Loucy (cell line): ENCODE measurements around the gene SV2A.
A peak's percentile ranks its signal among the peaks of the same experiment; 100 is the strongest.

Source experiments
- H2AFZ ChIP-seq: fragments of 200-600 bp; sonication (generic); 2 replicates; pipeline ENCODE4 v1.6.0; 2016; ENCODE audit warnings: antibody characterized with exemption, mild to moderate bottlenecking, low read length, moderate library complexity
- H3F3A ChIP-seq: fragments of 200-600 bp; 2 replicates; pipeline ENCODE4 v1.6.0; 2016; ENCODE audit warnings: antibody characterized with exemption, low read depth, mild to moderate bottlenecking
- H3K27me3 ChIP-seq: fragments of 200-600 bp; sonication (generic); 2 replicates; pipeline ENCODE4 v1.6.1; 2014; ENCODE audit warnings: low read length, mild to moderate bottlenecking; ENCODE audit not compliant: insufficient read depth, poor library complexity, severe bottlenecking
- H3K36me3 ChIP-seq: fragments of 200-600 bp; sonication (generic); 2 replicates; pipeline ENCODE4 v1.6.1; 2016; ENCODE audit warnings: low read length; ENCODE audit not compliant: insufficient read depth
- H3K4me1 ChIP-seq: fragments of 200-600 bp; sonication (generic); 2 replicates; pipeline ENCODE4 v1.5.1; 2014; ENCODE audit warnings: low read length, mild to moderate bottlenecking; ENCODE audit not compliant: insufficient read depth, poor library complexity, severe bottlenecking
- H3K4me2 ChIP-seq: fragments of 200-600 bp; sonication (generic); 2 replicates; pipeline ENCODE4 v1.6.0; 2014; ENCODE audit warnings: antibody characterized with exemption, low read length, low read depth, mild to moderate bottlenecking; ENCODE audit not compliant: poor library complexity, severe bottlenecking
- H3K4me3 ChIP-seq: fragments of 200-600 bp; sonication (generic); 2 replicates; pipeline ENCODE4 v1.5.1; 2014; ENCODE audit warnings: low read length, mild to moderate bottlenecking, mixed read lengths; ENCODE audit not compliant: poor library complexity, severe bottlenecking
- H3K79me2 ChIP-seq: fragments of 200-600 bp; sonication (generic); 2 replicates; pipeline ENCODE4 v1.6.1; 2014; ENCODE audit warnings: low read length; ENCODE audit not compliant: insufficient read depth
- H3K9ac ChIP-seq: fragments of 200-600 bp; sonication (generic); 2 replicates; pipeline ENCODE4 v1.6.0; 2014; ENCODE audit warnings: mild to moderate bottlenecking, low read depth, low read length, moderate library complexity; ENCODE audit not compliant: poor library complexity, severe bottlenecking
- H3K9me2 ChIP-seq: fragments of 200-600 bp; sonication (generic); replicated peaks from 2 replicates; pipeline ENCODE4 v1.6.1; 2016; ENCODE audit warnings: low read depth, low read length, mixed read lengths
- H3K9me3 ChIP-seq: fragments of 200-600 bp; sonication (generic); 2 replicates; pipeline ENCODE4 v1.6.1; 2014; ENCODE audit warnings: mild to moderate bottlenecking, antibody characterized with exemption, low read length, low read depth; ENCODE audit not compliant: insufficient read depth
- H4K20me1 ChIP-seq: fragments of 200-600 bp; sonication (generic); 2 replicates; pipeline ENCODE4 v1.6.0; 2014; ENCODE audit warnings: antibody characterized with exemption, low read length, mild to moderate bottlenecking; ENCODE audit not compliant: insufficient read depth, poor library complexity, severe bottlenecking
- CTCF ChIP-seq: fragments of 200-600 bp; sonication (generic); conservative IDR thresholded peaks from 2 replicates; pipeline ENCODE4 v1.5.1; 2014; ENCODE audit warnings: mild to moderate bottlenecking, antibody characterized with exemption, low read length
- EZH2phosphoT487 ChIP-seq: fragments of 200-600 bp; IDR thresholded peaks from 2 replicates; pipeline ENCODE4 v1.6.1; 2018; ENCODE audit warnings: antibody characterized with exemption, mild to moderate bottlenecking, moderate library complexity, borderline replicate concordance

SV2A gene

GRCh38 chr1:149927563-149928400 is 10.1 kb upstream of the SV2A start, which contains the start of gene SF3B4:
Gene SF3B4 (minus strand): TSS chr1:149927803. CDS start chr1:149927759, 44 bp downstream.
- Histone ChIP-seq H2AFZ (peak within 1 kb of the TSS; percentile 77), H3K9me2 (no peaks in the 10 kb centered on the region), H4K20me1 (peaks cover 33% of the 10 kb centered on the region), H3K9ac (peak within 1 kb of the TSS; percentile 97), H3K4me3 (peak within 1 kb of the TSS; percentile 90), H3K36me3 (peaks cover 29% of the 10 kb centered on the region; the same call in 1 of the 2 replicates), H3K9me3 (no peaks in the 10 kb centered on the region), H3K79me2 (peaks cover 43% of the 10 kb centered on the region), H3K27me3 (no peaks in the 10 kb centered on the region), H3K4me2 (peak within 1 kb of the TSS; percentile 95), H3K4me1 (peaks cover 28% of the 10 kb centered on the region), H3F3A (peaks cover 2% of the 10 kb centered on the region; the same call in 1 of the 2 replicates)
- no peak for TF ChIP-seq CTCF

- Histone ChIP-seq H3K27me3 (no peaks in the 10 kb centered on the region), H3K9ac (peak overlapping the region; percentile 97), H3K9me2 (no peaks in the 10 kb centered on the region), H3F3A (peaks cover 2% of the 10 kb centered on the region; the same call in 1 of the 2 replicates), H3K4me1 (peaks cover 28% of the 10 kb centered on the region), H3K4me2 (peak overlapping the region; percentile 95), H3K9me3 (no peaks in the 10 kb centered on the region), H2AFZ (peak overlapping the region; percentile 77), H3K4me3 (peak overlapping the region; percentile 90), H3K79me2 (peaks cover 43% of the 10 kb centered on the region), H4K20me1 (peaks cover 33% of the 10 kb centered on the region), H3K36me3 (peaks cover 34% of the 10 kb centered on the region; the same call in 1 of the 2 replicates)
- TF ChIP-seq EZH2phosphoT487 (no peak), CTCF (no peak)
These were observed 9.5 kb upstream of the SV2A start for GRCh38 chr1:149927056-149927562.

GRCh38 chr1:149926296-149926695 is 8.7 kb upstream of the SV2A start:
- no peak for TF ChIP-seq CTCF
- no peak for TF ChIP-seq EZH2phosphoT487
- H3K9ac ChIP-seq, result peak overlapping the region; percentile 97
- no peaks in the 10 kb centered on the region for H3K9me3 ChIP-seq
- H3K4me2 ChIP-seq, result peak overlapping the region; percentile 95
- H3K4me1 ChIP-seq, result peaks cover 28% of the 10 kb centered on the region
- no peaks in the 10 kb centered on the region for H3K27me3 ChIP-seq
- peaks cover 2% of the 10 kb centered on the region; the same call in 1 of the 2 replicates for H3F3A ChIP-seq
- peaks cover 33% of the 10 kb centered on the region for H4K20me1 ChIP-seq
- no peaks in the 10 kb centered on the region for H3K9me2 ChIP-seq
- H3K79me2 ChIP-seq, result peaks cover 43% of the 10 kb centered on the region
- peak overlapping the region; percentile 90 for H3K4me3 ChIP-seq
- H2AFZ ChIP-seq, result no peak overlapping the region
- peaks cover 34% of the 10 kb centered on the region; the same call in 1 of the 2 replicates for H3K36me3 ChIP-seq
